ENCODE results near the gene MLIP.
A peak's percentile ranks its signal among the peaks of the same experiment; 100 is the strongest.

MLIP gene

GRCh38 chr6:54262971-54263370 is 151.7 kb downstream of the MLIP start:
- no peak for DNase-seq (ENCODE audit: low spot score in 2 of 2)
- no peak overlapping the region for H3K4me3 ChIP-seq
- no peaks in the 10 kb centered on the region for H3K9me3 ChIP-seq
- in situ Hi-C loops (cut with MboI; ENCODE audit: low sequenced_read_pairs): loop anchor here (25.0 kb wide), 1 partner anchor 276 kb away; no protein-coding TSS in a partner anchor
- H3K4me1 ChIP-seq: peaks cover 11% of the 10 kb centered on the region
- H3K36me3 ChIP-seq (replicated peaks): no peaks in the 10 kb centered on the region
- H3K27me3 ChIP-seq (ENCODE audit: low read depth): no peaks in the 10 kb centered on the region

- H3K4me1 ChIP-seq: peaks cover 11% of the 10 kb centered on the region
- in situ Hi-C loops (cut with MboI; ENCODE audit: low sequenced_read_pairs): loop anchor here (25.0 kb wide), 1 partner anchor 277 kb away; no protein-coding TSS in a partner anchor
- DNase-seq (ENCODE audit: low spot score in 2 of 2): no peak
- no peaks in the 10 kb centered on the region for H3K27me3 ChIP-seq (ENCODE audit: low read depth)
- H3K9me3 ChIP-seq: no peaks in the 10 kb centered on the region
- H3K36me3 ChIP-seq (replicated peaks): no peaks in the 10 kb centered on the region
- H3K4me3 ChIP-seq: no peak overlapping the region
These were observed 153.5 kb downstream of the MLIP start for GRCh38 chr6:54264581-54265272.

GRCh38 chr6:54266400-54266923 is 155.2 kb downstream of the MLIP start:
- Histone ChIP-seq H3K9me3 (no peaks in the 10 kb centered on the region), H3K4me1 (peaks cover 11% of the 10 kb centered on the region), H3K4me3 (no peak overlapping the region), H3K27me3 (ENCODE audit: low read depth) (no peaks in the 10 kb centered on the region), H3K36me3 (replicated peaks) (no peaks in the 10 kb centered on the region)
- no peak for DNase-seq (ENCODE audit: low spot score in 2 of 2)
- in situ Hi-C loops (cut with MboI; ENCODE audit: low sequenced_read_pairs): loop anchor here (25.0 kb wide), 1 partner anchor 279 kb away; no protein-coding TSS in a partner anchor

GRCh38 chr6:54267798-54268197 is 156.6 kb downstream of the MLIP start:
- no peak overlapping the region for H3K4me3 ChIP-seq
- no peaks in the 10 kb centered on the region for H3K9me3 ChIP-seq
- H3K4me1 ChIP-seq: peaks cover 4% of the 10 kb centered on the region
- H3K27me3 ChIP-seq (ENCODE audit: low read depth): no peaks in the 10 kb centered on the region
- in situ Hi-C loops (cut with MboI; ENCODE audit: low sequenced_read_pairs): loop anchor here (25.0 kb wide), 1 partner anchor 280 kb away; no protein-coding TSS in a partner anchor
- peak; percentile 58 to 70 for DNase-seq (ENCODE audit: low spot score in 2 of 2)
- H3K36me3 ChIP-seq (replicated peaks): no peaks in the 10 kb centered on the region

GRCh38 chr6:54273214-54273820 is 162.1 kb downstream of the MLIP start:
- H3K4me3 ChIP-seq: no peak overlapping the region
- no peaks in the 10 kb centered on the region for H3K36me3 ChIP-seq (replicated peaks)
- no peaks in the 10 kb centered on the region for H3K4me1 ChIP-seq
- H3K27me3 ChIP-seq (ENCODE audit: low read depth): no peaks in the 10 kb centered on the region
- no peaks in the 10 kb centered on the region for H3K9me3 ChIP-seq
- in situ Hi-C loops (cut with MboI; ENCODE audit: low sequenced_read_pairs): loop anchor here (25.0 kb wide), 1 partner anchor 286 kb away; no protein-coding TSS in a partner anchor
- no peak for DNase-seq (ENCODE audit: low spot score in 2 of 2)

GRCh38 chr6:54274383-54274782 is 163.1 kb downstream of the MLIP start:
- no peaks in the 10 kb centered on the region for H3K27me3 ChIP-seq (ENCODE audit: low read depth)
- DNase-seq (ENCODE audit: low spot score in 2 of 2): no peak
- H3K9me3 ChIP-seq: no peaks in the 10 kb centered on the region
- in situ Hi-C loops (cut with MboI; ENCODE audit: low sequenced_read_pairs): loop anchor here (25.0 kb wide), 1 partner anchor 287 kb away; no protein-coding TSS in a partner anchor
- no peaks in the 10 kb centered on the region for H3K4me1 ChIP-seq
- H3K4me3 ChIP-seq: no peak overlapping the region
- no peaks in the 10 kb centered on the region for H3K36me3 ChIP-seq (replicated peaks)

- no peak overlapping the region for H3K4me3 ChIP-seq
- in situ Hi-C loops (cut with MboI; ENCODE audit: low sequenced_read_pairs): no loop called here
- no peaks in the 10 kb centered on the region for H3K9me3 ChIP-seq
- no peaks in the 10 kb centered on the region for H3K4me1 ChIP-seq
- H3K36me3 ChIP-seq (replicated peaks): no peaks in the 10 kb centered on the region
- H3K27me3 ChIP-seq (ENCODE audit: low read depth): no peaks in the 10 kb centered on the region
- DNase-seq (ENCODE audit: low spot score in 2 of 2): no peak
These were observed 170.9 kb downstream of the MLIP start for GRCh38 chr6:54282186-54282585.

GRCh38 chr6:54284161-54284860 is 173.1 kb downstream of the MLIP start:
- Histone ChIP-seq H3K36me3 (replicated peaks) (no peaks in the 10 kb centered on the region), H3K4me3 (no peak overlapping the region), H3K27me3 (ENCODE audit: low read depth) (no peaks in the 10 kb centered on the region), H3K9me3 (no peaks in the 10 kb centered on the region), H3K4me1 (no peaks in the 10 kb centered on the region)
- in situ Hi-C loops (cut with MboI; ENCODE audit: low sequenced_read_pairs): no loop called here
- DNase-seq (ENCODE audit: low spot score in 2 of 2): no peak

GRCh38 chr6:54285595-54285994 is 174.4 kb downstream of the MLIP start:
- no peaks in the 10 kb centered on the region for H3K27me3 ChIP-seq (ENCODE audit: low read depth)
- no peaks in the 10 kb centered on the region for H3K9me3 ChIP-seq
- H3K4me3 ChIP-seq: no peak overlapping the region
- in situ Hi-C loops (cut with MboI; ENCODE audit: low sequenced_read_pairs): no loop called here
- no peak for DNase-seq (ENCODE audit: low spot score in 2 of 2)
- H3K4me1 ChIP-seq: no peaks in the 10 kb centered on the region
- H3K36me3 ChIP-seq (replicated peaks): no peaks in the 10 kb centered on the region

- H3K36me3 ChIP-seq (replicated peaks): no peaks in the 10 kb centered on the region
- DNase-seq (ENCODE audit: low spot score in 2 of 2): no peak
- no peaks in the 10 kb centered on the region for H3K9me3 ChIP-seq
- H3K4me1 ChIP-seq: no peaks in the 10 kb centered on the region
- no peaks in the 10 kb centered on the region for H3K27me3 ChIP-seq (ENCODE audit: low read depth)
- in situ Hi-C loops (cut with MboI; ENCODE audit: low sequenced_read_pairs): no loop called here
- no peak overlapping the region for H3K4me3 ChIP-seq
These were observed 174.9 kb downstream of the MLIP start for GRCh38 chr6:54286141-54286540.

- no peak overlapping the region for H3K4me3 ChIP-seq
- H3K4me1 ChIP-seq: no peaks in the 10 kb centered on the region
- no peaks in the 10 kb centered on the region for H3K36me3 ChIP-seq (replicated peaks)
- DNase-seq (ENCODE audit: low spot score in 2 of 2): no peak
- in situ Hi-C loops (cut with MboI; ENCODE audit: low sequenced_read_pairs): no loop called here
- no peaks in the 10 kb centered on the region for H3K9me3 ChIP-seq
- H3K27me3 ChIP-seq (ENCODE audit: low read depth): no peaks in the 10 kb centered on the region
These were observed 177.2 kb downstream of the MLIP start for GRCh38 chr6:54288474-54288873.

- Histone ChIP-seq H3K4me1 (no peaks in the 10 kb centered on the region), H3K9me3 (no peaks in the 10 kb centered on the region), H3K27me3 (ENCODE audit: low read depth) (no peaks in the 10 kb centered on the region), H3K4me3 (no peak overlapping the region), H3K36me3 (replicated peaks) (no peaks in the 10 kb centered on the region)
- in situ Hi-C loops (cut with MboI; ENCODE audit: low sequenced_read_pairs): no loop called here
- DNase-seq (ENCODE audit: low spot score in 2 of 2): no peak
These were observed 178.2 kb downstream of the MLIP start for GRCh38 chr6:54289426-54289825.

GRCh38 chr6:54291146-54291545 is 179.9 kb downstream of the MLIP start:
- no peak overlapping the region for H3K4me3 ChIP-seq
- H3K36me3 ChIP-seq (replicated peaks): no peaks in the 10 kb centered on the region
- no peak for DNase-seq (ENCODE audit: low spot score in 2 of 2)
- in situ Hi-C loops (cut with MboI; ENCODE audit: low sequenced_read_pairs): no loop called here
- H3K4me1 ChIP-seq: no peaks in the 10 kb centered on the region
- no peaks in the 10 kb centered on the region for H3K27me3 ChIP-seq (ENCODE audit: low read depth)
- H3K9me3 ChIP-seq: no peaks in the 10 kb centered on the region

GRCh38 chr6:54291738-54292137 is 180.5 kb downstream of the MLIP start:
- in situ Hi-C loops (cut with MboI; ENCODE audit: low sequenced_read_pairs): no loop called here
- no peak for DNase-seq (ENCODE audit: low spot score in 2 of 2)

More at GRCh38 chr6:54291738-54292137, 180.5 kb downstream of the MLIP start:
- no peaks in the 10 kb centered on the region for H3K9me3 ChIP-seq
- H3K36me3 ChIP-seq (replicated peaks): no peaks in the 10 kb centered on the region
- H3K4me3 ChIP-seq: no peak overlapping the region
- no peaks in the 10 kb centered on the region for H3K27me3 ChIP-seq (ENCODE audit: low read depth)
- no peaks in the 10 kb centered on the region for H3K4me1 ChIP-seq
